GM23338 (cell line): ENCODE measurements around the gene KCNMA1. TPM values are rescaled to one million over a fixed set of nuclear protein-coding genes. Genes with fewer than 3 reads are reported as not detected.

Experiments used
- ATAC-seq: fragments of 200-7000 bp; cut with Tn5 transposase; 3 replicates; pipeline ENCODE4 v1.9.1; 2020
- DNase-seq: peaks from one replicate; pipeline ENCODE4 v3.0.0-alpha.2; 2015; ENCODE audit warnings: low spot score
- H2AFZ ChIP-seq: fragments of 200-600 bp; sonication (generic); 2 replicates; pipeline ENCODE4 v1.8.0; 2016; ENCODE audit warnings: antibody characterized with exemption, mild to moderate bottlenecking, moderate library complexity
- H3F3A ChIP-seq: fragments of 200-600 bp; sonication (generic); replicated peaks from 2 replicates; pipeline ENCODE4 v1.8.0; 2017; ENCODE audit warnings: antibody characterized with exemption, mixed run types, low read depth
- H3K27ac ChIP-seq: fragments of 200-600 bp; sonication (generic); 2 replicates; pipeline ENCODE4 v1.6.1; 2016; ENCODE audit warnings: low read depth
- H3K27me3 ChIP-seq: fragments of 200-600 bp; sonication (generic); 2 replicates; pipeline ENCODE4 v1.8.0; 2016; ENCODE audit warnings: mild to moderate bottlenecking, mixed run types, moderate library complexity; ENCODE audit not compliant: insufficient read depth
- H3K36me3 ChIP-seq: fragments of 200-600 bp; sonication (generic); 2 replicates; pipeline ENCODE4 v1.8.0; 2016; ENCODE audit warnings: mild to moderate bottlenecking; ENCODE audit not compliant: insufficient read depth
- H3K4me1 ChIP-seq: fragments of 200-600 bp; sonication (generic); 2 replicates; pipeline ENCODE4 v1.8.0; 2016; ENCODE audit warnings: mild to moderate bottlenecking, moderate library complexity; ENCODE audit not compliant: insufficient read depth
- H3K4me2 ChIP-seq: fragments of 200-600 bp; sonication (generic); 2 replicates; pipeline ENCODE4 v1.7.1; 2017; ENCODE audit warnings: mixed run types
- H3K4me3 ChIP-seq: fragments of 200-600 bp; sonication (generic); 2 replicates; pipeline ENCODE4 v1.6.1; 2016; ENCODE audit warnings: mixed run types
- H3K79me2 ChIP-seq: fragments of 200-600 bp; sonication (generic); replicated peaks from 2 replicates; pipeline ENCODE4 v1.8.0; 2017; ENCODE audit warnings: mild to moderate bottlenecking; ENCODE audit not compliant: insufficient read depth
- H3K9me2 ChIP-seq: fragments of 200-600 bp; sonication (generic); 2 replicates; pipeline ENCODE4 v1.8.0; 2017; ENCODE audit not compliant: insufficient read depth
- H4K20me1 ChIP-seq: fragments of 200-600 bp; sonication (generic); replicated peaks from 2 replicates; pipeline ENCODE4 v1.8.0; 2017; ENCODE audit warnings: mild to moderate bottlenecking; ENCODE audit not compliant: insufficient read depth
- H3K27ac Mint-ChIP-seq: 2 replicates; pipeline ENCODE4 v1.8.0; 2020; ENCODE audit warnings: inconsistent platforms, mild to moderate bottlenecking, moderate library complexity, mixed read lengths
- H3K27me3 Mint-ChIP-seq: 3 replicates; pipeline ENCODE4 v1.8.0; 2022; ENCODE audit warnings: low read depth, mild to moderate bottlenecking, moderate library complexity, mixed read lengths, inconsistent platforms; ENCODE audit not compliant: insufficient read depth, poor library complexity
- H3K36me3 Mint-ChIP-seq: 3 replicates; pipeline ENCODE4 v1.8.0; 2021; ENCODE audit warnings: low read depth, mild to moderate bottlenecking, inconsistent platforms, moderate library complexity, mixed read lengths
- H3K4me1 Mint-ChIP-seq: 3 replicates; pipeline ENCODE4 v1.8.0; 2020; ENCODE audit warnings: mild to moderate bottlenecking, inconsistent platforms, mixed read lengths
- H3K4me3 Mint-ChIP-seq: 3 replicates; pipeline ENCODE4 v1.8.0; 2021; ENCODE audit warnings: moderate library complexity, mild to moderate bottlenecking, inconsistent platforms, mixed read lengths
- H3K9me3 Mint-ChIP-seq: 3 replicates; pipeline ENCODE4 v1.8.0; 2020; ENCODE audit warnings: moderate library complexity, mild to moderate bottlenecking, inconsistent platforms, mixed read lengths
- CREB1 ChIP-seq: fragments of 250-450 bp; sonication (Bioruptor Pico); IDR thresholded peaks from 2 replicates; pipeline ENCODE4 v1.5.0; 2020; ENCODE audit warnings: low read depth, mild to moderate bottlenecking, moderate library complexity
- ETS1 ChIP-seq: IDR thresholded peaks from 2 replicates; pipeline ENCODE4 v1.6.1; 2016; ENCODE audit warnings: antibody characterized with exemption
- EZH2 ChIP-seq: fragments of 200-600 bp; sonication (generic); IDR thresholded peaks from one replicate; pipeline ENCODE4 v1.8.0; 2017; ENCODE audit warnings: antibody characterized with exemption, mild to moderate bottlenecking, low read depth; ENCODE audit not compliant: unreplicated experiment
- EZH2phosphoT487 ChIP-seq: fragments of 200-600 bp; sonication (generic); IDR thresholded peaks from one replicate; pipeline ENCODE4 v1.8.1; 2018; ENCODE audit warnings: antibody characterized with exemption; ENCODE audit not compliant: unreplicated experiment
- JUNB ChIP-seq: IDR thresholded peaks from one replicate; pipeline ENCODE4 v1.6.1; 2016; ENCODE audit warnings: antibody characterized with exemption; ENCODE audit not compliant: unreplicated experiment
- NANOG ChIP-seq: IDR thresholded peaks from 2 replicates; pipeline ENCODE4 v1.6.1; 2016; ENCODE audit warnings: antibody characterized with exemption, borderline replicate concordance
- POLR2AphosphoS5 ChIP-seq: IDR thresholded peaks from 2 replicates; pipeline ENCODE4 v1.6.1; 2016; ENCODE audit warnings: antibody characterized with exemption, low read depth
- REST ChIP-seq: IDR thresholded peaks from one replicate; pipeline ENCODE4 v1.6.1; 2018; ENCODE audit warnings: antibody characterized with exemption; ENCODE audit not compliant: unreplicated experiment
- STAT1 ChIP-seq: IDR thresholded peaks from one replicate; pipeline ENCODE4 v1.6.1; 2016; ENCODE audit warnings: antibody characterized with exemption; ENCODE audit not compliant: unreplicated experiment
- ZNF114 ChIP-seq: fragments of 250-450 bp; sonication (Bioruptor Pico); IDR thresholded peaks from 2 replicates; pipeline ENCODE4 v1.5.0; 2020; ENCODE audit warnings: mild to moderate bottlenecking, moderate library complexity
- ZNF331 ChIP-seq: fragments of 250-450 bp; sonication (Bioruptor Pico); IDR thresholded peaks from 2 replicates; pipeline ENCODE4 v1.5.0; 2020; ENCODE audit warnings: low read depth, mild to moderate bottlenecking, moderate library complexity
- ZNF462 ChIP-seq: fragments of 250-450 bp; sonication (Bioruptor Pico); IDR thresholded peaks from 2 replicates; pipeline ENCODE4 v1.5.0; 2020; ENCODE audit warnings: mild to moderate bottlenecking, moderate library complexity
- polyA plus RNA-seq: library from polyadenylated mRNA; unstranded; fragments of >200 nt; fragmentation: Nextera tagmentation; extraction: Ambion mirVana; gene quantifications from 2 replicates; pipeline ENCODE4 v1.2.1, GENCODE V29; 2016
- total RNA-seq: library from RNA; depleted of rRNA; stranded (reverse); fragments of >200 nt; shearing (Covaris generic); gene quantifications from 2 replicates; pipeline ENCODE4 v1.2.3, GENCODE V29; 2014
- TF ChIP-seq, protein P1 (sequence below), 2 experiments: fragments of 200-600 bp in 1 of 2; sonication (generic) in 1 of 2; conservative IDR thresholded peaks; 2 replicates each; pipeline versions ENCODE4 v1.5.1 to v1.6.1; 2016 to 2017; ENCODE audit warnings: antibody characterized with exemption in 2 of 2, low read depth in 2 of 2, mild to moderate bottlenecking in 2 of 2, moderate library complexity in 1 of 2

Gene KCNMA1
- total and polyA plus RNA-seq, 2 experiments from 2014 or later: 8.2 to 9.0 TPM

GRCh38 chr10:77175631-77176222 is 461.9 kb downstream of the KCNMA1 start:
- Mint-ChIP-seq H3K27ac (no peak overlapping the region), H3K4me3 (no peak overlapping the region), H3K9me3 (no peaks in the 10 kb centered on the region), H3K36me3 (no peaks in the 10 kb centered on the region), H3K27me3 (peaks cover 7% of the 10 kb centered on the region), H3K4me1 (peaks cover 16% of the 10 kb centered on the region)
- Histone ChIP-seq H3K36me3 (no peaks in the 10 kb centered on the region), H2AFZ (no peak overlapping the region), H4K20me1 (no peaks in the 10 kb centered on the region), H3F3A (no peaks in the 10 kb centered on the region), H3K9me2 (no peaks in the 10 kb centered on the region), H3K27me3 (no peaks in the 10 kb centered on the region), H3K27ac (no peak overlapping the region), H3K79me2 (no peaks in the 10 kb centered on the region), H3K4me2 (no peak overlapping the region), H3K4me1 (no peaks in the 10 kb centered on the region), H3K4me3 (no peak overlapping the region)
- DNase-seq (no peak), ATAC-seq (no peak)
- no peak for TF ChIP-seq EZH2phosphoT487
- no peak for TF ChIP-seq ZNF331 (CRISPR knock-in tag)
- no peak for TF ChIP-seq JUNB
- no peak for TF ChIP-seq ZNF462 (CRISPR knock-in tag)
- TF ChIP-seq, protein P1, sequence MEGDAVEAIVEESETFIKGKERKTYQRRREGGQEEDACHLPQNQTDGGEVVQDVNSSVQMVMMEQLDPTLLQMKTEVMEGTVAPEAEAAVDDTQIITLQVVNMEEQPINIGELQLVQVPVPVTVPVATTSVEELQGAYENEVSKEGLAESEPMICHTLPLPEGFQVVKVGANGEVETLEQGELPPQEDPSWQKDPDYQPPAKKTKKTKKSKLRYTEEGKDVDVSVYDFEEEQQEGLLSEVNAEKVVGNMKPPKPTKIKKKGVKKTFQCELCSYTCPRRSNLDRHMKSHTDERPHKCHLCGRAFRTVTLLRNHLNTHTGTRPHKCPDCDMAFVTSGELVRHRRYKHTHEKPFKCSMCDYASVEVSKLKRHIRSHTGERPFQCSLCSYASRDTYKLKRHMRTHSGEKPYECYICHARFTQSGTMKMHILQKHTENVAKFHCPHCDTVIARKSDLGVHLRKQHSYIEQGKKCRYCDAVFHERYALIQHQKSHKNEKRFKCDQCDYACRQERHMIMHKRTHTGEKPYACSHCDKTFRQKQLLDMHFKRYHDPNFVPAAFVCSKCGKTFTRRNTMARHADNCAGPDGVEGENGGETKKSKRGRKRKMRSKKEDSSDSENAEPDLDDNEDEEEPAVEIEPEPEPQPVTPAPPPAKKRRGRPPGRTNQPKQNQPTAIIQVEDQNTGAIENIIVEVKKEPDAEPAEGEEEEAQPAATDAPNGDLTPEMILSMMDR (conservative IDR thresholded peaks at IDR 0.05; ENCODE audit: low read depth in 2 of 2): no peak
- TF ChIP-seq STAT1: no peak
- no peak for TF ChIP-seq NANOG
- TF ChIP-seq REST: no peak
- TF ChIP-seq ETS1: no peak
- no peak for TF ChIP-seq CREB1 (CRISPR knock-in tag)
- TF ChIP-seq POLR2AphosphoS5: no peak
- TF ChIP-seq ZNF114 (CRISPR knock-in tag): no peak
- TF ChIP-seq EZH2: no peak
